Vagina (tissue), 2 donors: ENCODE results near the gene SMCHD1.

Experiments used
- POLR2A ChIP-seq, 2 donors: fragments of 450-650 bp; IDR thresholded peaks; one replicate each; pipeline ENCODE4 v1.6.1; 2017; ENCODE audit warnings: antibody characterized with exemption in 2 of 2, mild to moderate bottlenecking in 2 of 2, moderate library complexity in 2 of 2
- POLR2AphosphoS5 ChIP-seq, 2 donors: sonication (generic); formaldehyde crosslinking; IDR thresholded peaks; one replicate each; pipeline ENCODE4 v1.9.0; 2017; ENCODE audit warnings: antibody characterized with exemption in 2 of 2, mild to moderate bottlenecking in 2 of 2, low read depth in 1 of 2; ENCODE audit not compliant: insufficient read depth in 1 of 2
- TF ChIP-seq, protein P1 (sequence below), 3 experiments: fragments of 450-650 bp in 2 of 3; fragments of 200-600 bp in 1 of 3; sonication (generic) in 1 of 3; IDR thresholded peaks; one replicate each; pipeline ENCODE4 v1.5.1; 2017 to 2019; ENCODE audit warnings: antibody characterized with exemption in 3 of 3, mild to moderate bottlenecking in 2 of 3, moderate library complexity in 2 of 3

DNA sequence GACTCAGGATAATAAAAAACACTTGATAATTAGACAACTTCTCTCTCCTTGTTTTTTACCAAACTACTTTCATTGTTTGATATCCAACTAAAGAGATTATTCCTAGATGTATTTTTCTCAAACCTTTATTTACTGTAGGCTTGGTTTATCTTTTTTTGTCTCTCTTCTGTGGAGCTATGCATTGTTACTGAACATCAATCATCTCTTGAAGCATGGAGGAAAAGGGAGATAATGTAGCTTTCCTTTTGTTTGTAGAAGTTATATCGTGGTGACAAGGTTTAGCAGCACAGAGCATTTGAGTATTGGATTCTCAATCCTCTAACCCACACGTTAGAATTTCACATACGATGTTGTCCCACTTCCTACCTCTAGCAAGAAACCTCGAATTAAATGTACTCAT lies 41.7 kb downstream of the SMCHD1 start:
- TF ChIP-seq POLR2A (IDR thresholded peaks at IDR 0.05) (no peak), POLR2AphosphoS5 (IDR thresholded peaks at IDR 0.05; ENCODE audit: insufficient read depth in 1 of 2, low read depth in 1 of 2) (no peak)
- TF ChIP-seq, protein P1, sequence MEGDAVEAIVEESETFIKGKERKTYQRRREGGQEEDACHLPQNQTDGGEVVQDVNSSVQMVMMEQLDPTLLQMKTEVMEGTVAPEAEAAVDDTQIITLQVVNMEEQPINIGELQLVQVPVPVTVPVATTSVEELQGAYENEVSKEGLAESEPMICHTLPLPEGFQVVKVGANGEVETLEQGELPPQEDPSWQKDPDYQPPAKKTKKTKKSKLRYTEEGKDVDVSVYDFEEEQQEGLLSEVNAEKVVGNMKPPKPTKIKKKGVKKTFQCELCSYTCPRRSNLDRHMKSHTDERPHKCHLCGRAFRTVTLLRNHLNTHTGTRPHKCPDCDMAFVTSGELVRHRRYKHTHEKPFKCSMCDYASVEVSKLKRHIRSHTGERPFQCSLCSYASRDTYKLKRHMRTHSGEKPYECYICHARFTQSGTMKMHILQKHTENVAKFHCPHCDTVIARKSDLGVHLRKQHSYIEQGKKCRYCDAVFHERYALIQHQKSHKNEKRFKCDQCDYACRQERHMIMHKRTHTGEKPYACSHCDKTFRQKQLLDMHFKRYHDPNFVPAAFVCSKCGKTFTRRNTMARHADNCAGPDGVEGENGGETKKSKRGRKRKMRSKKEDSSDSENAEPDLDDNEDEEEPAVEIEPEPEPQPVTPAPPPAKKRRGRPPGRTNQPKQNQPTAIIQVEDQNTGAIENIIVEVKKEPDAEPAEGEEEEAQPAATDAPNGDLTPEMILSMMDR (IDR thresholded peaks at IDR 0.05), result no peak
